Measurements from ENCODE around the gene NELL2. TPM values are rescaled to one million over a fixed set of nuclear protein-coding genes. Genes with fewer than 3 reads are reported as not detected.

The NELL2 gene
- total RNA-seq, 1 experiment from 2014 or later, result not detected

- H3K36me3 ChIP-seq, result no peaks in the 10 kb centered on the region
- H3K27me3 ChIP-seq (replicated peaks), result no peaks in the 10 kb centered on the region
- no peak overlapping the region for H3K4me3 ChIP-seq
- no peak overlapping the region for H3K27ac ChIP-seq
- no peaks in the 10 kb centered on the region for H3K9me3 ChIP-seq (replicated peaks)
- no peaks in the 10 kb centered on the region for H3K4me1 ChIP-seq (replicated peaks)
- no peak for DNase-seq (ENCODE audit: low read depth in 1 of 2, low spot score in 2 of 2)
Measured at GRCh38 chr12:44532940-44533339, 343.2 kb downstream of the NELL2 start.

- Histone ChIP-seq H3K27me3 (replicated peaks) (no peaks in the 10 kb centered on the region), H3K4me3 (no peak overlapping the region), H3K36me3 (no peaks in the 10 kb centered on the region), H3K4me1 (replicated peaks) (no peaks in the 10 kb centered on the region), H3K9me3 (replicated peaks) (no peaks in the 10 kb centered on the region), H3K27ac (no peak overlapping the region)
- DNase-seq (ENCODE audit: low read depth in 1 of 2, low spot score in 2 of 2), result no peak
Measured at GRCh38 chr12:44531320-44531971, 344.7 kb downstream of the NELL2 start.

DNA sequence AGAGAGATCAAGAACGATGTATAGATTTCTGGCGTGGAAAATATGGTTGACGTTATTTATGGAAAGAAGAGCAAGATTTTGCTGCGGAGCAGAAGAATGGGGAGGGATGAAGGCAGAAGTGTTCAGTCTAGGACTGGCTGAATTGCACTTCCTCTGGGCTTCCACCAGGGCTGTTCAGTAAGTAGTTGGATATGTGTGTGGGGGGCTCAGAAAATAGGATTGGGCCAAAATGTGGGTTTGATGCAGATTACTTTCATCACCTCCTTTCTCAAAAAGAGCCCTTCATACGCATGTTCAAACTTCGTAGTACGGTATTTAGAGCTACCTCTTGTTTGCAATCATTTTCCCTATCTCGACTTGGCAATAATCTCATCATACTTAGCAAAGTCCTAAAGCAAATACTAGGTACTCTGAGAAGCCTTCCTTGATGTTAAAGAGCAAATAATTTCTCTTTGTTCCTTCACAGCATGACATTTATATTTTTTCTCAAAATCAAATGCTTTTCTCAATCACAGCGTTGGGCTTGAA is 349.4 kb downstream of the NELL2 start:
- Histone ChIP-seq H3K4me3 (no peak overlapping the region), H3K27ac (no peak overlapping the region), H3K27me3 (replicated peaks) (peaks cover 3% of the 10 kb centered on the region; the same call in 1 of the 2 replicates), H3K4me1 (replicated peaks) (no peaks in the 10 kb centered on the region), H3K9me3 (replicated peaks) (no peaks in the 10 kb centered on the region), H3K36me3 (no peaks in the 10 kb centered on the region)
- no peak for DNase-seq (ENCODE audit: low read depth in 1 of 2, low spot score in 2 of 2)

DNA sequence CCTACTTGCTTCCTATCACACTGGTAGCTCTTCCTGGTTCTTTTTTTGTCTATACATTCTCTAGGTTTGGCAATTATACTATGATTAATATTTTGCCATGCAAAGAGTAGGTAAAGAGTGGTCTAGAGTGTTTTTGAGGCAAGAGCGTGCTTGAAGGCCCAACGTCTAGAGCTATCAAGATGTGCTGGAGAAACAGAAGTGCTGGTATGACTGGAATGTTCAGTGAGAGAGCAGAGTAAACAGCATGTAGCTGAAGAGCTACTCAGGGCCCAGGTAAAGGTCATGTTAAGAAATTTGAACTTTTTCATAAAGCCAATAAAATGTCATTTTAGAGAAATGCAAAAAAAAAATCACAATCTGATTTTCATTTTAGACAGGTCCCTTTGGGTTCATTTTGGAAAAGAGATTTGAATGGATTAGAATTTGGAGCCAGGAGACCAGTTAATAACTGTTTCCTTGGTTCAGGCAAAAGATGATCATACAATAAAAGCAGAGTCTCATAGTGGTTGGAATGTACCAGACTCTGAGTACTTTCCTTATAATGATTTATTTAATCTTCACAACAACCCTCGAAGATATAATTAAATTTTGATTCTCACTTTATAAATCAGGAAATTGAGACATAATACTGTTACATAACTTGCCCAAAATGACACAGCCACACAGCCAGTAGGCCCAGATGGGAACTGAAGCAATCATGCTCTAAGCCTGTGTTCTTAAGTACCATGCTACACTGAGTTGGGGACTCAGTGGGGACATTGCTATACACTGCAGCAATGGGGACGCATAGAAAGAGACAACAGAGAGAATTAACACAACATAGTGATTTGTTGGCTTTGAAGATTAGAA is 350.1 kb downstream of the NELL2 start:
- no peaks in the 10 kb centered on the region for H3K9me3 ChIP-seq (replicated peaks)
- no peaks in the 10 kb centered on the region for H3K4me1 ChIP-seq (replicated peaks)
- no peaks in the 10 kb centered on the region for H3K36me3 ChIP-seq
- peaks cover 3% of the 10 kb centered on the region; the same call in 1 of the 2 replicates for H3K27me3 ChIP-seq (replicated peaks)
- H3K4me3 ChIP-seq, result no peak overlapping the region
- DNase-seq (ENCODE audit: low read depth in 1 of 2, low spot score in 2 of 2), result no peak
- H3K27ac ChIP-seq, result no peak overlapping the region

DNA sequence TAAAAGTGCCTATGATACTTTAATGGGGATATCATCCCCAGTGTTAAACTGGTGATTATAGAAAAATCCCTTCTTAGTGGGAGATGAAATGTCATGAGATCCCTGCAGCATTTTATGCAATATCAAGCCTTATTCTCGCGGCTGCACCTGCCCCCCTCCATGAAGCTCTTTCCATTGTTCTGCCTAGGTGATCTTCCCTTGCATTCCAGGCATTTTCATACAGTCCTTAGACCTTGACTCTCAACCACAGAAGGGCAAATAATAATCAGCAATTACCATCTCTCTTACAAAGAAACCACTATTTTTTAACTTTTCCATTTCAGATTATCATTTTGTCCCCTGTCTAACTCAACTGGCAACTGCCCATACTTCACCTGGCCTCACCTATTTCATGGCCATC is 352.3 kb downstream of the NELL2 start:
- no peaks in the 10 kb centered on the region for H3K4me1 ChIP-seq (replicated peaks)
- peaks cover 3% of the 10 kb centered on the region; the same call in 1 of the 2 replicates for H3K27me3 ChIP-seq (replicated peaks)
- H3K9me3 ChIP-seq (replicated peaks), result no peaks in the 10 kb centered on the region
- no peak overlapping the region for H3K27ac ChIP-seq
- DNase-seq (ENCODE audit: low read depth in 1 of 2, low spot score in 2 of 2), result no peak
- no peaks in the 10 kb centered on the region for H3K36me3 ChIP-seq
- no peak overlapping the region for H3K4me3 ChIP-seq

DNA sequence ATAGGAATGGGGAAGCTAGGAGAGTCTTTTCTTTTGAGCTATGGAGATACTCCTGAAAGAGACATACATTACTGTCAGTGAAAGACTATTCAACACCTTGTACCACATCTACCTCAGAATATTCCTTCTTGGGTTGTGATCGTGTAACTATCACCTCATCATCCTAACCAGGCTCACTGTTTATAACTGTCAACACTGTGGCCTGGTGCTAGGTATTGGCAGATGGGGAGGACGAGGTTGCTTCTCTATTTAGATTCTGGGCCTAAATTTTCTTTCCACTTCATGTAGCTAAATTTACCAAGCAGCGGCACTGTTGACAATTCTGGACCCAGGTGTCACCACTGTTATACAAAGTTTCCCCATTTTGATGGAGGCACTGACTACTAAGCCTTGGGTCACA is 354.4 kb downstream of the NELL2 start:
- no peaks in the 10 kb centered on the region for H3K4me1 ChIP-seq (replicated peaks)
- peaks cover 3% of the 10 kb centered on the region; the same call in 1 of the 2 replicates for H3K27me3 ChIP-seq (replicated peaks)
- DNase-seq (ENCODE audit: low read depth in 1 of 2, low spot score in 2 of 2), result no peak
- H3K4me3 ChIP-seq, result no peak overlapping the region
- no peak overlapping the region for H3K27ac ChIP-seq
- H3K9me3 ChIP-seq (replicated peaks), result no peaks in the 10 kb centered on the region
- H3K36me3 ChIP-seq, result no peaks in the 10 kb centered on the region

- Histone ChIP-seq H3K27ac (no peak overlapping the region), H3K4me1 (replicated peaks) (no peaks in the 10 kb centered on the region), H3K27me3 (replicated peaks) (0 out of 2 replicates have a peak, but pooled peaks cover 3% of the 10 kb centered on the region), H3K36me3 (no peaks in the 10 kb centered on the region), H3K4me3 (no peak overlapping the region), H3K9me3 (replicated peaks) (no peaks in the 10 kb centered on the region)
- DNase-seq (ENCODE audit: low read depth in 1 of 2, low spot score in 2 of 2), result no peak
Measured at GRCh38 chr12:44519931-44520330, 356.2 kb downstream of the NELL2 start.

- Histone ChIP-seq H3K4me3 (no peak overlapping the region), H3K9me3 (replicated peaks) (no peaks in the 10 kb centered on the region), H3K27me3 (replicated peaks) (no peaks in the 10 kb centered on the region), H3K4me1 (replicated peaks) (no peaks in the 10 kb centered on the region), H3K36me3 (no peaks in the 10 kb centered on the region), H3K27ac (no peak overlapping the region)
- DNase-seq (ENCODE audit: low read depth in 1 of 2, low spot score in 2 of 2), result no peak
Measured at GRCh38 chr12:44511289-44511688, 364.8 kb downstream of the NELL2 start.

GRCh38 chr12:44510510-44510909 is 365.6 kb downstream of the NELL2 start:
- Histone ChIP-seq H3K9me3 (replicated peaks) (no peaks in the 10 kb centered on the region), H3K4me3 (no peak overlapping the region), H3K36me3 (no peaks in the 10 kb centered on the region), H3K27me3 (replicated peaks) (no peaks in the 10 kb centered on the region), H3K4me1 (replicated peaks) (no peaks in the 10 kb centered on the region), H3K27ac (no peak overlapping the region)
- no peak for DNase-seq (ENCODE audit: low read depth in 1 of 2, low spot score in 2 of 2)

DNA sequence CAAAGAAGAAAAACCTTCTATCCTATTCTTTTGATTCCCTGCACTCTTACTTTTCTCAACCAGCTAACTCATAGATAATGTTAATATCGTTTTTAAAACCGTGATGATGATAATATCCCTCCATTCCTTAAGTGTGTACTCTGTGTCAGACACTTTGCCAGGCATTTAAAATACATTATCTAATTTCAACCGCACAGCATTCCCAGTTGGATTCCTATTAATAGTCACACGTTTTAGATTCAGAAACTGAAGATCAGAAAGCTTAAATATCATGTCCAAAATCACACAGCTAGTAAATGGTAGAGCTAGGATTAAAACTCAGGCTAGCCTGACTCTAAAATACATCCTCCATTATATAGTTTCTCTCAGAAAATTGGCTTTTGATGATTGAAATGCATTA is 366.0 kb downstream of the NELL2 start:
- no peak overlapping the region for H3K27ac ChIP-seq
- H3K9me3 ChIP-seq (replicated peaks), result no peaks in the 10 kb centered on the region
- H3K27me3 ChIP-seq (replicated peaks), result no peaks in the 10 kb centered on the region
- H3K4me3 ChIP-seq, result no peak overlapping the region
- no peak for DNase-seq (ENCODE audit: low read depth in 1 of 2, low spot score in 2 of 2)
- no peaks in the 10 kb centered on the region for H3K36me3 ChIP-seq
- no peaks in the 10 kb centered on the region for H3K4me1 ChIP-seq (replicated peaks)

- H3K27ac ChIP-seq, result no peak overlapping the region
- H3K36me3 ChIP-seq, result no peaks in the 10 kb centered on the region
- DNase-seq (ENCODE audit: low read depth in 1 of 2, low spot score in 2 of 2), result peak in 1 of 2 experiments; percentile 1
Measured at GRCh38 chr12:44509471-44509870, 366.6 kb downstream of the NELL2 start.

DNA sequence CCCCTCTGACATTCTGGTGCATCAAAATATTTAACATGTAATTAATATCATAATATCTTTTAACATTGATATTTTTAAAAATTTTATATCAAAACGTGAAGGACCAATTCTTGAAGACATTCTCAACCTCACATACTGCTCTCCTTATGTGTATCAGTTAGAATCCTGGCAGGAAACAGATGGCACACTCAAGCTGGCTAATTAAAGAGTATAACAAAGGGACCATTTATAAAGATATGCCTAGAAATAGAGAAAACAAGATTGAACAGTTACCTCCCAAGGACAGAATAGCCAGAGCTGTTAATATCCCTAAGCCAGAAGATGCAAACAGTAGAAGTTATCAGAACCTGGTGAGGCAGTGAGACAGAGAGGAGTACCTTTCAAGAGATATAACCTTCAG is 368.7 kb downstream of the NELL2 start:
- H3K9me3 ChIP-seq (replicated peaks), result no peaks in the 10 kb centered on the region
- no peak for DNase-seq (ENCODE audit: low read depth in 1 of 2, low spot score in 2 of 2)
- H3K4me1 ChIP-seq (replicated peaks), result no peaks in the 10 kb centered on the region
- H3K4me3 ChIP-seq, result no peak overlapping the region
- H3K27me3 ChIP-seq (replicated peaks), result no peaks in the 10 kb centered on the region
- H3K36me3 ChIP-seq, result no peaks in the 10 kb centered on the region
- no peak overlapping the region for H3K27ac ChIP-seq

More at GRCh38 chr12:44509471-44509870, 366.6 kb downstream of the NELL2 start:
- H3K9me3 ChIP-seq (replicated peaks), result no peaks in the 10 kb centered on the region
- no peak overlapping the region for H3K4me3 ChIP-seq
- H3K4me1 ChIP-seq (replicated peaks), result no peaks in the 10 kb centered on the region
- H3K27me3 ChIP-seq (replicated peaks), result no peaks in the 10 kb centered on the region

GRCh38 chr12:44504799-44505198 is 371.3 kb downstream of the NELL2 start:
- Histone ChIP-seq H3K27ac (no peak overlapping the region), H3K36me3 (no peaks in the 10 kb centered on the region), H3K4me3 (no peak overlapping the region), H3K27me3 (replicated peaks) (no peaks in the 10 kb centered on the region), H3K9me3 (replicated peaks) (no peaks in the 10 kb centered on the region), H3K4me1 (replicated peaks) (no peaks in the 10 kb centered on the region)
- DNase-seq (ENCODE audit: low read depth in 1 of 2, low spot score in 2 of 2), result no peak

DNA sequence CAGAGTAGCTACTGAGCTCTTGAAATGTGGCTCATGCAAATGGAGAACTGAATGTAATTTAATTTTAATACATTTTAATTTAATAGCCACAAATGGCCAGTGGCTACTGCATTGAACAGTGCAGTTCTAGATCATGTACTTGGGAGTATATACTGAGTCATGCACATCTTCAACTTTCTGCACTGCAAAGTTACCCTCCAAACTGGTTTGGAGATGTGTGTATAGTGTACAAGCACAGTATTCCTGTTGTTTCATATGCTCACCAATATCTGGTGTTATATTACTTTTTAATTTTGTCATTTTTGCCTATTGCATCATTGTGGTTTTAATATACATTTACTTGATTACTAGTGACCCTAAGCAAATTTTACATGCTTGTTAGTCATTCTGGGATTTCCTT is 372.8 kb downstream of the NELL2 start:
- Histone ChIP-seq H3K27me3 (replicated peaks) (no peaks in the 10 kb centered on the region), H3K27ac (no peak overlapping the region), H3K4me1 (replicated peaks) (no peaks in the 10 kb centered on the region), H3K9me3 (replicated peaks) (no peaks in the 10 kb centered on the region), H3K36me3 (no peaks in the 10 kb centered on the region), H3K4me3 (no peak overlapping the region)
- no peak for DNase-seq (ENCODE audit: low read depth in 1 of 2, low spot score in 2 of 2)
